HG03354 (cell line): ENCODE measurements around the gene THSD4.

Experiments used
- ATAC-seq: cut with Tn5 transposase; IDR thresholded peaks from one replicate; pipeline ENCODE4 v1.9.1; 2021; ENCODE audit warnings: mild to moderate bottlenecking; ENCODE audit not compliant: unreplicated experiment, poor library complexity, severe bottlenecking

THSD4 gene

GRCh38 chr15:71607383-71607782 is 492.1 kb downstream of the THSD4 start:
- ATAC-seq: no peak

GRCh38 chr15:71610728-71611552 is 495.7 kb downstream of the THSD4 start:
- no peak for ATAC-seq

GRCh38 chr15:71611553-71612396 is 496.5 kb downstream of the THSD4 start:
- ATAC-seq: no peak

- no peak for ATAC-seq
These were observed 497.1 kb downstream of the THSD4 start for GRCh38 chr15:71612397-71612722.

- no peak for ATAC-seq
These were observed 497.6 kb downstream of the THSD4 start for GRCh38 chr15:71612869-71613268.

- ATAC-seq: no peak
These were observed 507.8 kb downstream of the THSD4 start for GRCh38 chr15:71623111-71623510.

GRCh38 chr15:71626596-71627088 is 511.4 kb downstream of the THSD4 start:
- ATAC-seq: no peak

- ATAC-seq: no peak
These were observed 511.9 kb downstream of the THSD4 start for GRCh38 chr15:71627188-71627587.

- no peak for ATAC-seq
These were observed 512.3 kb downstream of the THSD4 start for GRCh38 chr15:71627604-71628003.

- no peak for ATAC-seq
These were observed 513.9 kb downstream of the THSD4 start for GRCh38 chr15:71628988-71629770.

GRCh38 chr15:71629781-71630474 is 514.7 kb downstream of the THSD4 start:
- no peak for ATAC-seq

GRCh38 chr15:71630475-71630809 is 515.2 kb downstream of the THSD4 start:
- ATAC-seq: no peak

GRCh38 chr15:71632576-71633195 is 517.4 kb downstream of the THSD4 start:
- ATAC-seq: no peak

- no peak for ATAC-seq
These were observed 519.7 kb downstream of the THSD4 start for GRCh38 chr15:71634820-71635560.

- ATAC-seq: no peak
These were observed 520.5 kb downstream of the THSD4 start for GRCh38 chr15:71635735-71636134.

GRCh38 chr15:71638876-71639275 is 523.6 kb downstream of the THSD4 start:
- ATAC-seq: no peak

- no peak for ATAC-seq
These were observed 524.2 kb downstream of the THSD4 start for GRCh38 chr15:71639471-71639870.

GRCh38 chr15:71643918-71644317 is 528.6 kb downstream of the THSD4 start:
- ATAC-seq: no peak
